HuH-7 (cell line): Measurements from ENCODE around the gene CXCR6.
"Not testable (repeated sequence)": the region's sequence is repeated elsewhere in the genome, so short reads cannot be mapped to it uniquely, and the experiment has no call there.

Source experiments
- DNase-seq: peaks from one replicate; pipeline ENCODE4 v3.0.0; 2011; ENCODE audit warnings: low spot score

Gene CXCR6

GRCh38 chr3:45991341-45991740 is 48.1 kb downstream of the CXCR6 start:
- DNase-seq, result no peak

DNA sequence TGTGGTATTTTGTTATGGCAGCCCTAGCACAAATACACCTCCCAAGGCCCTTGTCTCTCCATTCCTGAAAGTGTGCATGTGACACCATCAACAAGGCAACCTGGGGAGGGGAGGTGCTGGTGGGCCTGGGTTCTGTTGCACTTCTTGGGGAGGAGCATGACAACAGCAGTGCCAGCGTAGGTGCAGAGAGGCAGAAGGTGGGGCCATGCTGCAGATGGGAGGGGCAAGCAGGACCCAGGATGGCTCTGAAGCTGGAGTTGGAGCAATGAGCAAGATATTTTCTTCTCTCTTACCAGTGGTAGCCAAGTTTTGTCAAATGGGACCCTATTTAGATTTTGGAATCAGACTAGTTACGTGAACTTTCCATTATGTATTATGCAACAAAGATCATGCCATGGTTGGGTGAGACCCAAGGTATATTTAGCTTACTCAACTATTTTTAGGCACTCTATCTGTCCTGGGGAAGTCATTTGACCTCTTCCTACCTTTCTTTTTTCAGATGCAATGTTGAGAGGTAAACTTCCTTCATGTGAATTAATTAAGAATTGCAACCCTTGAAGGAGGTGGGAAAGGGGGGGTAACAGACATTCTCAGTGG is 49.0 kb downstream of the CXCR6 start:
- no peak for DNase-seq

- no peak for DNase-seq
These were observed 49.6 kb downstream of the CXCR6 start for GRCh38 chr3:45992821-45993221.

DNA sequence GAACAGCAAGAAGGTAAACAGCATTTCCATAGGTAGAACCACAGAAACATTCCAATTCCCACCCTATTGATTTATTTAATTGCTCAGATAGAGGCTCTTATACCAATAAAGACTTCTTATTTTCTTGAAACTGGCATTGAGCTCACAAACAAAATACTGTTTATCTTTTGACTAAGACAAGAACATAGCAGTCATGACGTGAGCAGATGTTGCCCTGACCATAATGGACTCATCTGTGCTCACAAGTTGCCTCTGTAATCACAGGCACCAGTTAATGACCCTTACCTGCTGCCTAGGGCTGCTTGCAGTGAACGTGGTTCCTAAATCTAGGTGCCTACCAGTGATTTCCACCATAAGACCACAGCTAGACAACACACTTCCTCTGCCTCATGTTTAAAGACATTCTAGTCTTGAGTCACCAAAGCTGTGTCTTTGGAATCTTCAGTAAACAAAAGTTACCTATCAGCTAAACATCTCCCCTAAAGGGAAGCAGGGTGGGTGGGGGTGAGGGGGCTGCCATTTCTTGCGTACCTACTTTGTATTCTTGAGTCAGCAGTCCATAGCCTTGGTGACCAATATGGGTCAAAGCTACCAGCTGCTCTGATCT is 50.3 kb downstream of the CXCR6 start:
- DNase-seq, result no peak

DNA sequence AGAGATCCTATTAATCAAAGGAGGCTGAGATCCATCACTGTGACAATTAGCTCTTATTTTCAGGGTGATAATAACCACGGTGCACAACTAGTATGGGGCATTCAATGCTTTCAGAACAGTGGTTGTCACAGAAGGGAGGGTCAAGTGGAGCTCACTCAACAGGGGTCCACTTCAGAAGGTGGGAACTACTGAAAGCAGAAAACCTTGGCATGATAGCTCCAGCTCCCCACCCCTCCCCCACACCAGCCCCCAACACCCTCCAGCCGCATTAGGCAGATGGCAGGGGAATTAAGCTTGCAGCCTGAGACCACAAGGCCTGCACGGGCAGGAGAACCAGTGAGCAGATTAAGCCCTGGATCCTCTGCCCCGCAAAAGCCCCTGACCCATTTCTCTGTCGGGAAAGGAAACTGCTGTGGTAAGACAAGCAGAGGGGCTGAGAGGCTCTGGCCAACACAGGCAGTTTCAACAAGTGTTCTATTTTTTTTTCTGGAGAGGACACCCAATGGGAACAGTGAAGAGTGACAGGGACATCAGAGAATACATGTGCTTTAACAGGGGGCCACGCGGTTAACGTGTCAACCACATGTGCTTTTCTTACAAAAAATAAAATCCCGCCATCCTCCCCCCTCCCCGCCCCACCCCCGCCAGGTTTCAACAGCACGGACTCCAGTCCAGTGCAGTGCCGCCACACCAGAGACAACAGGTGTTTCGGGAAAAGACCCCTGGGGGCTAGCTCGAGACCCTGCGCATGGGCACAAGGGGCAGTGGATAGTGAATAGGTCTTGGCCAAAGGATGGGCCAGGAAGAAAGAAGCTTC is 51.4 kb downstream of the CXCR6 start:
- DNase-seq, result peak; percentile 37

DNA sequence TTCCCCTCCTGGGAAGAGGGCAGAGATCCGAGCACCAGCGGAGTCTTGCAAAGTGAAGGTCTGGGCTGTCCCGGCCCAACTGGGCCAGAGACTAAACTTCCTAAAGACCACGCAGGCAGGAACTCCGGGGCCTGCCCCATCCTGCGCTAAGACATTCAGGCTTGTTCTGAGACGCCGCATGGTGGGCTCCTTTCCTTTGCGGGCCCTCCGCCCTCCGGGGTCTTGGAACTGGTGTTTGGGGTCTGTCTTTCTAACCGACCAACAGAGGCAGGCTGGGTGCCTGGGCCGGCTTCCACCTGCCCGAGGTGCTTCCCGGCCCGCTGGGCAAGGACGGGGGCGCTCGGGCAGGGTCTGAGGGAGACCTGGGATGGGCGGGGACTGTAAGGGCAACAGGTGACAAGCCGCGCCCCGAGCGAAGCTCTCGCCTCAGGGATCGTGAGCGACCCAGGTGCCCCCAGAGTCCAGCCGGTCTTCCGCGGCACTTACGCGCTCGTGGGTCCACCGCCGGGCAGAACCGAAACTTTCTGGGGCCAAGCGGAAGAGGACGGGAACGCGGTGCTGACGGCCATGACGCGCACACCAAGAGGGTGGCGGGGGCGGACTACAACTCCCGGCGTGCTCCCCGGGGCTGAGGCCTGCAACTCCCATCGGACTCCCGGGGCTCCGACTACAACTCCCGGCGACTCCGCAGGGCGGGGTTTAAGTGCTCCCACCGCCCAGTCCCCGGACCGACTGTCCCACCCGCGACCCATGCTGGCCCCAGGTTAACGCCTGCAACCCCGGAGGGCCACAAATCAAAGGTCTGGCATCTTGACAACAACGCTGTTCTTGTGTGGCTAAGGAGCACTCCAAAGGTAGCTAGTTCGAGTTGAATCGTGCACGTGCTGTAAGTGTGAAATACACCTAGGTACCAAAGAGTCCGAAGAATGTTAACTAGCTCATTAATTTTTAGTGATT is 52.2 kb downstream of the CXCR6 start, which contains the start of gene FYCO1:
Gene FYCO1, minus strand, starts transcription at position 589 of the 957 bp plus-strand sequence. CDS start 10,914 bp downstream, outside the sequence.
- peak; percentile 96 for DNase-seq

GRCh38 chr3:45997499-45997898 is 54.2 kb downstream of the CXCR6 start:
- DNase-seq, result not testable (repeated sequence)

- DNase-seq, result no peak
These were observed 54.7 kb downstream of the CXCR6 start for GRCh38 chr3:45997942-45998341.
